Activated effector memory CD4-positive, alpha-beta T cell treated with Interleukin-2 at 50 U/mL for 16 hours (primary cell): ENCODE data around the gene CYP4F12.
A peak's percentile ranks its signal among the peaks of the same experiment; 100 is the strongest.

Experiments used
- DNase-seq: peaks from one replicate; pipeline ENCODE4 v3.0.0-alpha.2; 2020

Gene CYP4F12, protein sequence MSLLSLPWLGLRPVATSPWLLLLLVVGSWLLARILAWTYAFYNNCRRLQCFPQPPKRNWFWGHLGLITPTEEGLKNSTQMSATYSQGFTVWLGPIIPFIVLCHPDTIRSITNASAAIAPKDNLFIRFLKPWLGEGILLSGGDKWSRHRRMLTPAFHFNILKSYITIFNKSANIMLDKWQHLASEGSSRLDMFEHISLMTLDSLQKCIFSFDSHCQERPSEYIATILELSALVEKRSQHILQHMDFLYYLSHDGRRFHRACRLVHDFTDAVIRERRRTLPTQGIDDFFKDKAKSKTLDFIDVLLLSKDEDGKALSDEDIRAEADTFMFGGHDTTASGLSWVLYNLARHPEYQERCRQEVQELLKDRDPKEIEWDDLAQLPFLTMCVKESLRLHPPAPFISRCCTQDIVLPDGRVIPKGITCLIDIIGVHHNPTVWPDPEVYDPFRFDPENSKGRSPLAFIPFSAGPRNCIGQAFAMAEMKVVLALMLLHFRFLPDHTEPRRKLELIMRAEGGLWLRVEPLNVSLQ

DNA sequence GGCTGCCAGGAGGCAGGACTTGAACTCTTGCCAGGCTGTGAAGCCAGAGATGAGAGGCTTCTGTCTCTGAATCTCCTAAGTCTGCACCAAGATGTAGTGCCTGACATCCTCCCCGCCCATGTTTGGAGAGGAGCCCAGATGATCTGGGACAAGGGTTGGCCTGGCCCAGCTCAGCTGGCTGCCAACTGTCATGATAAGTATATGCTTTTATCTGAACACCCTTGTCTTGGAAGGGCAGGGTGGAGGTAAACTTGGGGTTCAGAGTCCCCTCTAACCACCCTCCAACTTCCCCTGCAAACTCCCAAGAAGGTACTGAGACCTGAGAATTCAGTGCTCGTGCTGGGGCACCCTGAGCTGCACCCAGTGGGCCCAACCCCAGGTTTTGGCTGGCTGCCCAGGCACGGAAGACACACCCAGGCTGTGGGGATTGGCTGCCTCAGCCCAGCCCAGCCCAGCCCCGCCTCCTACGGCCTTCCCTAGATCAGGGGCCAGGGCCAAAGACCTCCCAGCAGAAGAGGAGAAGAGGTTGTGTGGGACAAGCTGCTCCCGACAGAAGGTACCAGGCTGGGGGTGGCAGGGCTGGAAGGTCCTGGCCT, at the start of gene CYP4F12:
TSS of gene CYP4F12 (plus strand) at position 508 of the 596 bp plus-strand sequence. CDS start 443 bp downstream, outside the sequence.
- peak; percentile 34 for DNase-seq

DNA sequence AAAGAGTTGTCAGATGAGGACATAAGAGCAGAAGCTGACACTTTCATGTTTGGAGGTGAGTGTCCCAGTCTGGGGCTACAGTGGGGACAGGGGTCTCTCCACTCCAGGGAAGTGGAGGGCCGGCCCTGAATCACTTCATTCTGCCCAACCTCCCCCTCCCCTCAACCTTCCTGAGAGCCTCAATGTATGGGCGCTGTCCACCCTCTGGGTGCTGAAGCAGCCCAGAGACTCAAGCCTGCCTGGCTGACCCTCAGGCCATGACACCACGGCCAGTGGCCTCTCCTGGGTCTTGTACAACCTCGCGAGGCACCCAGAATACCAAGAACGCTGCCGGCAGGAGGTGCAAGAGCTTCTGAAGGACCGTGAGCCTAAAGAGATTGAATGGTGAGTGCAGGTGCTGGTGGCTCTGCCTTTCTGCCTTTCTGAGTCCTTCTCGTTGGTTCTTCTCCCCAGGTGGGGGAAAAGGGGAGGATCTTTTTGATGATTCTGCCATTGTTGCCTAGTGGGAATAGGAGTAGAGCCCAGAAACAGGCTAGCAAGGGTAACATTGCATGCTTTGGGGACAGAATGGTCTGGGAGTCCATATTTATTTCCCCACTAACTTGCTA, 49.1 kb upstream of the CYP4F12 start:
- no peak for DNase-seq

DNA sequence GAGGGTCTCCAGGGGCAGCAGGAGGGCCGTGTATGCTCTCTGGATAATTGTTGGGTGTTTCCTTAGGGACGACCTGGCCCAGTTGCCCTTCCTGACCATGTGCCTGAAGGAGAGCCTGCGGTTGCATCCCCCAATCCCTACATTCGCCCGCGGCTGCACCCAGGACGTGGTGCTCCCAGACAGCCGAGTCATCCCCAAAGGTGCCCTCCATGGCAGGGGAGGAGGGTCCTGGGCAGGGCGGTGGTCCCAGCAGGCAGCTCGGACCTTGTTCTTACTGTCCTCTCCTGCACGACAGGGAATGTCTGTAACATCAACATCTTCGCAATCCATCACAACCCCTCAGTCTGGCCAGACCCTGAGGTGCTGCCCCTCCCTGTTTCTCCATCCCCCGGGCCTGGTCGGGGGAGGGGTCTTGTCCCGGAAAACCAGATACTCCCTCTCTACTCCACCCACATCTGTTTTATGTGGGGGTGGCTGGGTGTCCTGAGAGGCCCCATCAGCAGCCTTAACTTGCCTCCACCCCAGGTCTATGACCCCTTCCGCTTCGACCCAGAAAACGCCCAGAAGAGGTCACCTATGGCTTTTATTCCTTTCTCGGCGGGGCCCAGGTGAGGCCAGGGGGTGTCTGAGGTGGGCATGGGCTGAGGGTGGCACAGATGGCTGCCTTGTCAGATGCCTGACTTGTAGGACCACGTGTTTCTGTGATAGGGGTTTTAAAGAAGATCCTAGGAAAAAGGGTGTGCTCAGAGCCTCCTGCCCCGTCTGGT, 44.5 kb upstream of the CYP4F12 start:
- DNase-seq: no peak

DNA sequence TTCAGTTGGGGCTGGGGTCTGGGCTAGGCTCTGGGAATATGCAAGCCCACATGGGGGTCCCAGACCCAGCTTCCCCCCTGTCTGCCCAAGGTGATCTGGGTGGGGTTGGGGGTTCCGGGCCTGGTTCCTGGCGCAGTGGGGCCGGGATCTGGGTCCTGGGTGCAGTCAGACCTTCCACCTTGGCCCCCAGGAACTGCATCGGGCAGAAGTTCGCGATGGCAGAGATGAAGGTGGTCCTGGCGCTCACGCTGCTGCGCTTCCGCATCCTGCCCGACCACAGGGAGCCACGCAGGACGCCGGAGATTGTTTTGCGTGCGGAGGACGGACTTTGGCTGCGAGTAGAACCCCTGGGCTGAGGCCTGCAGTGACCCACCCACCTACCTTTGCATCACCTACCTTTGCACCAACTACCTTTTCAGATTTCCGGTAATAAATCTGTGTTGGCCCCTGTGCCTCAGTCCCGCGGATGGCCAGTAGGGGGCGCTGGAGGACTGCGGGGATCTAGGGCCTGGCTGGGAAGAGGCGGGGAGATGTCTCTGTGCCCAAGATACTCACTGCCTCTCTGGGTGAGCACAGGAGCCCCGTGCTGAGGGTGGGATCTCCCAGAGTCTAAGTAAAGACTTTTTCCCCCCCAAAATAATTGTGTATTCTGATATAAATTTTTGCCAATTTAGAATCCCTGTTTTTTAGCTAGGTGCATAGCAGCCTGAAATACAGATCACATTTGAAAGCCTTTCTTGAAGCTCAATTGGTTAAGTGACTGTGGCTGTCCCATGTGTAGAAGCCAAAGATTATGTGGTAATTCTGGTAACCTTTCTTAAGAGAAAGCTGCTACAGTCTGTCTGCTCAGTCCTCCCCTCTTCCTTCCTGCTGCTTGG, 43.6 kb upstream of the CYP4F12 start:
- DNase-seq: peak; percentile 75

DNA sequence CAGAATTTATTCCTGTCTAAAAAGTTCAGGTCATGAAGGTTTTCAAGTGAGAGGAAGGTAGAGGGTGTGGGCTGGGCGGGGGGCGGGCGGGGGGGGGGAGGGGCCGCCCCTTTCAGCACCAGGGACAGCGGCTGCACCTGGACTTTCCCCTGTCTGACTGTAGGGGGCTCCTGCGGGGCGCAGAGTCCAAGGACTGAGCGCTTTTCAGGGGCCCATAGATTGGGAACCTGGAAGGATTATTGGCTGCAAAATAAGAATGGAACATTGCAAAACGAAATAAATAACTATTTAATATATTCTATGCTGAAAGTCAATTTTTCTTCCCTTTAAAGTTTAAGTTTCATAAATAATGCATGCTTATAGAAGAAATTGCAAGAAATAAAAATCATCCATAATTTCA, 41.1 kb upstream of the CYP4F12 start:
- no peak for DNase-seq

DNA sequence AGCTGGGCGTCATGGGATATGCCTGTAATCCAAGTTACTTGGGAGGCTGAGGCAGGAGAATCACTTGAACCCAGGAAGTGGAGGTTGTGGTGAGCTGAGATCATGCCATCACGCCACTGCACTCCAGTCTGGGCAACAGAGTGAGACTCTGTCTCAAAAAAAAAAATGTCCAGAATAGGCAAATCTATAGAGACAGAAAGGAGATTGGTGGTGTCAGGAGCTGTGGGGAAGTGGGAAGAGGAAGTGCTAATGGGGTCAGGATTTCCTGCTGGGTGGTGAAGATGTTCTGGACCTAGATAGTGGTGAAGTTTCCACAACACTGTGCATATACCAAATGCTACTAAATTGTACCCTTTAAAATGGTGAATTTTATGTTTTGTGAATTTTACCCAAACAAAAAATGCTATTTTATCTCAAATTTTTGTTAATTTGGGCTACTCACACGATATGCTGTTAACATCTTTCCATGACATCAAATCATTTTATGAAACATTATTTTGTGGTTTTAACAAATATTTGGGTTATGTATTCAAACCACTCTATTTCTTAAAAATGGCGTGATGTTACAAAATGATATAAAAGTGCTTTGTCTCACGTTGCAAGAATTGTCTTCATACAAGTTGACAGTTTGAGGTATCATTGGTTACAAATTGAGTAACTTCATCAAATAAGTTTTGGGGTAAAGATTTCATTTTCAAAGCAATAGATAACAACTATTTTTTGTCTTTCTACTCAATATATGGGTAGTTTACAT, 39.6 kb upstream of the CYP4F12 start:
- DNase-seq: no peak

DNA sequence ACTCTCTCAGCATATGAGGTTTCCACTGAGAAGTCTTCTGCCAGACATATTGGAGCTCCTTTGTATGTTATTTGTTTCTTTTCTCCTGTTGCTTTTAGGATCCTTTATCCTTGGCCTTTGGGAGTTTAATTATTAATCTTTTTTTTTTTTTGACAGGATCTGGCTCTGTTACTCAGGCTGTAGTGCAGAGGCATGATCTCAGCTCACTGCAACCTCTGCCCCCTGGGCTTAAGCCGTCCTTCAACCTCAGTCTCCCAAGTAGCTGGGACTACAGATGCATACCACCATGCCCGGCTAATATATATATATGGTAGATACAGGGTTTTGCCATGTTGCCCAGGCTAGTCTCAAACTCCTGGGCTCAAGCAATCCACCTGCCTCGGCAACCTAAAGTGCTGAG, 38.8 kb upstream of the CYP4F12 start:
- DNase-seq: no peak

DNA sequence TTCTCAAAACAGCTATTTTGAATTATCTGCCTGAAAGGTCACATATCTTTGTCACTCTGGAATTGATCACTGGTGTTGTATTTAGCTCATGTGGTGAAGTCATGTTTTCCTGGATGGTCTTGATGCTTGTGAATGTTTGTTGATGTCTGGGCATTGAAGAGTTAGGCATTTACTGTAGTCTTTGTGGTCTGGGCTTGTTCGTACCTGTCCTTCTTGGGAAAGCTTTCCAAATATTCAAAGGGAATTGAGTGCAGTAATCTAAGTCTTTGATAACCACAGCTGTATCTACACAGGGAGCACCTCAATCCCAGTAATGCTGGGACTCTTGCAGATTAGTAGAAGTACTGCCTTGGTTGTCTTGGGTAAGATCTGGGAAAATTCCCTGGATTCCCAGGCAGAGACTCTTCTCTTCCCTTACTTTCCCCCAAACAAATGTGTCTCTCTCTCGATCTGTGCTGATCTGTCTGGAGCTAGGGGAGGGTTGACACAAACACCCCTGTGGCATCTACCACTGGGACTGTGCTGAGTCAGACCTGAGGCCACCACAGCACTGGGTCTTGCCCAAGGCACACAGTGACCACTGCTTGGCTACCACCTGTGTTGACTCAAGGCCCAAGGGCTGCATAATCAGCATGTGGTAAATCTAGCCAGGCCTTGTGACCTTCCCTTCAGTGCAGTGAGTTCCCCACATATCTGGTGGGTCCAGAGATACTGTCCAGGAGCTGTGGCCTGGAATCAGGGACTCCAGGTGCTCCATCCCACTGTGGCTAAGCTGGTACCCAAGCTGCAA, 37.7 kb upstream of the CYP4F12 start:
- no peak for DNase-seq

DNA sequence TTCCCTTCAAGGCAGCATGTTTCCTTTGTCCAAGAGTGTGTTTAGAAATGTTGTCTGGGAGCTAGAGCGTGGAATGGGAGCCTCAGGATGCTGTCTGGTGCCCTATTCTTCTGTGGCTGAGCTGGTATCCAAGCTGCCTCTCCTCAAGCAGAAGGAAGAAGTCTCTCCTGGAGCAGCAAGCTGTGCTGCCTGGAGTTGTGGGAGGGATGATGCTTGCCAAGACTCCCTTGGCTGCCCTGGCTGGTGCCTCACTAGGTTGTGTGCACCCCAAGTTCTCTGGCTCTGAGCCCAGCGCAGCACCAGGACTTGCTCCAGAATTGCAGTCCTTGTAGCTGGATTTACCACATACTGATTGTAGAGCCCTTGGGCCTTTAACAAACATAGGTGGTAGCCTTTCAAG, 36.9 kb upstream of the CYP4F12 start:
- DNase-seq: no peak

DNA sequence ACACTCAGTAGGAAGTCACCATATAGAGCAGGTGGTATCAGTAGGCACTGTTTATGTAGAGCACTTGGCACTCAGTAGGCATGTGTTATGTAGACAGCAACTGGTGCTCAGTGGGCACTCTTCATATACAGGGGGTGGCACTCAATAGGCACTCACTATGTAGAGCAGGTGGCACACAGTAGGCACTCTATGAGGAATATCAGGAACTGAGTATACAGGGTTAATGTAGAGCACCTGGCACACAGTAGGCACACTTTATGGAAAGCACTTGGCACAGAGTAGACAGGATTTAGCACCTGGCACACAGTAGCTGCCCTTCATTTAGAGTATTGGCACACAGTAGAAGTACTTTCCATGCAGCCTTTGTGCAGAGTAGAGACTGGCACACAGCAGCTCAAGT, 33.3 kb upstream of the CYP4F12 start:
- no peak for DNase-seq

DNA sequence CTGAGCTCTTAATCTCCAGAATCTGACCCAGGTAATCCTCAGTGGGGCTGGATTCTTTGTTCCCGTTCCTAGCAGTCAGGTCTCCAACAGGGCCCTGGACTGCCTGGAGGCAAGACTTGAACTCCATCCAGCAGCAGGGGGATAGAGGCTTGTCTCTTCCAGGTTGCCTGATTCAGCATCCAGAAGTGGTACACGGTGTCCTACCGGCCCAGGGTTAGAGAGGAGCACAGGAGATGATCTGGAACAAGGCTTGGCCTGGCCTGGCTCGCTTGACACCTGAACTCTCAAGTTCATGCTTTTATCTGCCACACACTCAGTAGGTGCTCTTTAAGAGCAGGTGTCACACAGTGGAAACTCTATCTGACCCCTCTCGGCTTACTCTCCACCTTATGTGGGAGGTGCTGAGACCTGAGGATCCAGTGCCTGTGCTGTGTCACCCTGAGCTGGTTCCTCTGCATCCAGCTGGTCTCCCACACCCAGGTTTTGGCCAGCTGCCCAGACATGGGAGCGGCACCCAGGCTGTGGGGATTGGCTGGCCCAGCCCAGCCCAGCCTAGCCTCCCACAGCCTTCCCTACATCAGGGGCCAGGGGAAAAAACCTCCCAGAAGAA, 32.5 kb upstream of the CYP4F12 start, which contains the start of gene CYP4F3:
TSS of gene CYP4F3 (plus strand) at position 604 of the 610 bp plus-strand sequence. CDS start 519 bp downstream, outside the sequence.
- no peak for DNase-seq

DNA sequence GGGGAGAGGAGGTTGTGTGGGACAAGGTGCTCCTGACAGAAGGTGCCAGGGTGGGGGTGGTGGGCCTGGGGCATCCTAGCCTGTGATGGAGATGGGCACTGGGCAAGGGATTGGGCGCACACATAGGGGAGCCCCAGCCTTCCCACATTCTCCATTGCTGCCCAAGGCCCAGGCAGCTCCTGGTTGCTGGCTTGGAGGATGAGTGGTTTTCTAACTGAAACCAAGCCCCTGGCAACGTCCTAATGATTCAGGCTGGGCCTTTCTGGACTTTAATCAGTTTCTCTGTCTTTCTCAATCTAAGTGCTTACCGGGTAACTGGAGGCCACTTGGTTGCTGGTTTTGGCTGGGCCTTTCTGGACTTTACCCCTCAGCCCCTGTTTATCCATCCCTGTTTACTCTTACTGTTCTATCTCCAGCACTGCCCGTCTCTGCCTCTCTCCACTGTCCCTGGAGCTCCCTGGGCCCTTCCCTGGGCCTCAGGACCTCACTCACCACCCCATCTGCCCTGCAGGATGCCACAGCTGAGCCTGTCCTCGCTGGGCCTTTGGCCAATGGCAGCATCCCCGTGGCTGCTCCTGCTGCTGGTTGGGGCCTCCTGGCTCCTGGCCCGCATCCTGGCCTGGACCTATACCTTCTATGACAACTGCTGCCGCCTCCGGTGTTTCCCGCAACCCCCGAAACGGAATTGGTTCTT, 31.8 kb upstream of the CYP4F12 start:
- DNase-seq: no peak

DNA sequence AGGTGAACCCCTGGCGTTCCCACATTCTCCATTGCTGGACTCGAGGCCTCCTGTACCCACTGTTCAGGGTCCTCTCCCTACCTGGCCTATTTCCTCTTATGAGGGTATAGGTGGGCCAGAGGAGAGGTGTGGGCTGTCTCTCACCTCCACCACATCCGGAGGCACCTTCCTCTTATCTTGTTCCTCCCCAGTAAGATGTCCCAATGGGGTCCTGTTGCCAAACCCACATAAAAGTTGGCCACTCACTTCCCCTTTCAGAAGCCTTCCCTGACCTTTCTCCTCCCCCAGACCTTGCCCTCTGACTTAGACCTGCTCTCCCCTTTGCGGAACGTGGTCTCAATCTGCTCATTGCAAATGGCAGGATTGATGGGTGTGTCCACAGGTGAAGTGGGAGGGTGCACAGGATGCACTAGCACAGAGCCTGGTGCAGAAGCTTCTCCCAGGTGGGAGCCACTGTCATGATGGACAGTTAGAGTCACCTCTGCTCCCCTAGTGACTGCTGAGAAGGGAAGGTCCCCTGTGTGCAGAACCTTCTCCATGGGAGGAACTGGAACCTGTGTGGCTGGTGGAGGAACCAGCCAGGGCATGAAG, 30.9 kb upstream of the CYP4F12 start:
- no peak for DNase-seq

DNA sequence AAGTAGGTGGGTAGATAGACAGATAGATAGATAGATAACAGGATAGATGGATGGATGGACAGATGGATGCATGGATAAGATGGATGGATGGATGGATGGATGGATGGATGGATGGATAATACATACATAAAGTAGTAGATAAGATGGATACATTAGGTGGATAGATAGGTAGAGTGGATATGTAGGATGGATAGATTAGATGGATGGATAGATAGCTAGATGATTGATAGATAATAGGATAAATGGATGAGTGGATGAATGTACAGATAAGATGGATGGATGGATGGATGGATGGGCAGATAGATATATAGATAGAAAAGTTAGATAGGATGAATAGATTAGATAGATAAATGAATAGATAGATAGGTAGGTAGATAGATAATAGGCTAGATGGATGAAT, 30.1 kb upstream of the CYP4F12 start:
- no peak for DNase-seq

DNA sequence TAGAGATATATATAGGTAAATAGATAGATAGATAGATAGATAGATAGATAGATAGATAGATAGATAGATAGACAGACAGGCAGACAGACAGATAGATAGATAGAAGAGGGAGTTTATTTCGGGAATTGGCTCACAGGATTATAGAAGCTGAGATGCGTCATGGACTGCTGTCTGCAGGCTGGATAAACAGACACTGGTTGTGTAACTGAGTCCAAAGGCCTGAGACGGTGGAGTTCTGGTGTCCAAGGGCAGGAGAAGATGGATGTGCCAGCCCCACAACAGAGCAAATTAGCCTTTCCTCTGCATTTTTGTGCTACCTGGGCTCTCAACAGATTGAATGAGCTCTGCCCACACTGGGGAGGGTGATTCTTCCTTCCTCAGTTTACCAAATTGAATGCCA, 29.5 kb upstream of the CYP4F12 start:
- DNase-seq: no peak

DNA sequence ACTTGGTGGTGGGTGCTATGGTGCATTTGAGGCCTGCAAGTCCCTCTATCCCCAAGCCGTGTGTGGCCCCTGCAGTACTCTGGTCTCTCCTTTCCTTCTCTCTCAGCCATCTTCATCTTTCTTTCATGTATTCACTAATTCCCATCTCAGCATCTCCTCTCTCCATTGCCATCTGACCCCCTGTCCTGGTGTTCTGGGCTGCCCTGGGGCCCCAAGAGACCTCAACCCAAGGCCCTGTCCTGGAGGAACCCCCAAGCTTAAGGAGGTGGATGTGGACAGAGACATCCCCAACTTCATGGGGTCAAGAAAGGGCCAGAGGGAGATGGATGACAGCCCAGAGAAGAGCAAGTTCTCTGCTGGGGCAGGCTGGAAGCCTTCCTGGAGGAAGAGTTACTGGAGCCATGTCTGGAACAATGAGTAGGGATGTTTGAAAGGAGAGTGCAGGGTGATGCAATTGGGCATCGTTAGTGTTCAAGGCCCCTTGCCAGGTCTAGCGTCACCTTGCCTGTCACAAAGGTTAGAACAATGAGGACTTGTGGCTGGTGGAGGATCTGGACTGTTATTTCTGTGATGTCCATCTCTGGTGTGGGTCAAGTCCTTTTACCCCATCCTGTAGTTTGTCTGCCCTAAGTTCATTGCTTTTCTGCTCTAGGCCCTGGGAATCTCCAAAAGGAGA, 28.7 kb upstream of the CYP4F12 start:
- DNase-seq: no peak

DNA sequence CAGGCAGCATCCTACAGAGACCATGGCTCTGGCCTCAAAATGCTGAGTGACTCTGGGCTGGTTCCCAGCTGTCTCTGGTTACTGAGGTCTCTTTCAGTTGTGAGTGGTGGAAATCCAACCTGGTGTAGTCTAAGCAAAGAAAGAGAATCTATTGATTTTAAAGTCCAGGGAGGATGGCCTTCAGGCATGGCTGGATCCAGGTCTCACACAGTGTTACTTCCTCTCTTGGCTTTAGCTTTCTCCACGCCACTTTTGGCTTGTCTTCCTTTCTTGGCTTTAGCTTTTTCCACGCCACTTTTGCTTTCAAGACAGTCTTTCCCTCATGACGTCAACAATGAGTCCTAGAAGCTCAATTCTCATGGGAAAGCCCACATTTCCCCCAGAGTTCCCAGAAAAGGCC, 28.1 kb upstream of the CYP4F12 start:
- DNase-seq: no peak

DNA sequence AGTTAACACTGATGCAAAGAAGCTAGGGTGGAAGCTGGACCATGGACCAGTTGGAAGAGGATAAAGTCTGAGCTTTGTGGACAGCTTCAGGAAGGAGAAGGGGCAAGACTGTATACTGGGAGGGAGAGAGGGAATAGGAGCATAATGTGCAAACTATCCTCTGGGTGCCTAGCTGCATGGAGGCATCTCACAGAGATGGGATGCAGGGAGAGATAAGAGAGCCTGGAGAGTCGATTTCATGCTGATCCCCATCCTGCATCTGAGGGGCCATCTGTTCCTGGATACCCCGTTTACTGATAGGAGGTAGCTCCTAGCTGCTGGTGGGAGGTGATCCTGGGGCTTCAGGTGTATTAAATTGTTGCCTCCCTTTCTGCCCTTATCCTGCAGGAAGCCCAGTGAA, 23.4 kb upstream of the CYP4F12 start:
- no peak for DNase-seq
